Keratinocyte (primary cell): ENCODE data around the gene CAMK2D.

ENCODE experiments used
- CTCF ChIP-seq, 3 experiments: IDR thresholded peaks in 1 of 3; conservative IDR thresholded peaks in 1 of 3; optimal IDR thresholded peaks in 1 of 3; 2 replicates in 2 of 3; 3 replicates in 1 of 3; pipeline versions ENCODE3 to v1.5.1; 2011; ENCODE audit warnings: low read length in 3 of 3, mild to moderate bottlenecking in 3 of 3, moderate library complexity in 2 of 3, control low read depth in 1 of 3, inconsistent platforms in 1 of 3; ENCODE audit not compliant: insufficient read depth in 2 of 3; ENCODE audit errors: extremely low read depth in 1 of 3
- EZH2 ChIP-seq: IDR thresholded peaks from one replicate; pipeline ENCODE4 v1.6.1; 2012; ENCODE audit warnings: inconsistent platforms, mild to moderate bottlenecking, low read length, moderate library complexity

- TF ChIP-seq CTCF (optimal IDR thresholded peaks at IDR 0.05 in 1 of 3, IDR thresholded peaks at IDR 0.05 in 1 of 3, conservative IDR thresholded peaks at IDR 0.05 in 1 of 3; ENCODE audit: extremely low read depth in 1 of 3, insufficient read depth in 2 of 3, low read length in 3 of 3) (no peak), EZH2 (no peak)
These were observed 7.4 kb upstream of the CAMK2D start for GRCh38 chr4:113768952-113769351.
